OCI-LY7 (cell line): Measurements from ENCODE around the gene PAX4.

Source experiments
- EZH2phosphoT487 ChIP-seq: fragments of 200-600 bp; sonication (generic); IDR thresholded peaks from 2 replicates; pipeline ENCODE4 v1.6.1; 2018; ENCODE audit warnings: low read depth, borderline replicate concordance, mild to moderate bottlenecking, mixed run types, antibody characterized with exemption, low read length, moderate library complexity, mixed read lengths
- TF ChIP-seq, protein P1 (sequence below): fragments of 200-600 bp; sonication (generic); conservative IDR thresholded peaks from 2 replicates; pipeline ENCODE4 v1.5.1; 2014; ENCODE audit warnings: mild to moderate bottlenecking, antibody characterized with exemption, low read length, moderate library complexity, mixed read lengths

DNA sequence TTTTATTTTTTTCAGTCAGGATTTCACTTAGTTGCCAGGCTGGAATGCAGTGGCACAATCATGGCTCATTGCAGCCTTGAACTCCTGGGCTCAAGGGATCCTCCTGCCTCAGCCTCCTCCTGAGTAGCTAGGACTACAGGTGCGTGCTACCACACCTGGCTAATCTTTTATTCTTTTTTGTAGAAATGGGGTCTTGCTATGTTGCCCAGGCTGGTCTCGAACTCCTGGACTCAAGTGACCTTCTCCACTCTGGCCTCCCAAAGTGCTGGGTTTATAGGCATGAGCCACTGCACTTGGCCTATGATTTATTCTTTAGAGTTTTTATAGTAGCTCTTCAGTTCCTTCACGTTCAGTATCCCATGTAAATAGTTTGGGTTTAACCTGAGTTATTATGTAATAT lies 39.6 kb upstream of the PAX4 start:
- TF ChIP-seq, protein P1, sequence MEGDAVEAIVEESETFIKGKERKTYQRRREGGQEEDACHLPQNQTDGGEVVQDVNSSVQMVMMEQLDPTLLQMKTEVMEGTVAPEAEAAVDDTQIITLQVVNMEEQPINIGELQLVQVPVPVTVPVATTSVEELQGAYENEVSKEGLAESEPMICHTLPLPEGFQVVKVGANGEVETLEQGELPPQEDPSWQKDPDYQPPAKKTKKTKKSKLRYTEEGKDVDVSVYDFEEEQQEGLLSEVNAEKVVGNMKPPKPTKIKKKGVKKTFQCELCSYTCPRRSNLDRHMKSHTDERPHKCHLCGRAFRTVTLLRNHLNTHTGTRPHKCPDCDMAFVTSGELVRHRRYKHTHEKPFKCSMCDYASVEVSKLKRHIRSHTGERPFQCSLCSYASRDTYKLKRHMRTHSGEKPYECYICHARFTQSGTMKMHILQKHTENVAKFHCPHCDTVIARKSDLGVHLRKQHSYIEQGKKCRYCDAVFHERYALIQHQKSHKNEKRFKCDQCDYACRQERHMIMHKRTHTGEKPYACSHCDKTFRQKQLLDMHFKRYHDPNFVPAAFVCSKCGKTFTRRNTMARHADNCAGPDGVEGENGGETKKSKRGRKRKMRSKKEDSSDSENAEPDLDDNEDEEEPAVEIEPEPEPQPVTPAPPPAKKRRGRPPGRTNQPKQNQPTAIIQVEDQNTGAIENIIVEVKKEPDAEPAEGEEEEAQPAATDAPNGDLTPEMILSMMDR, result no peak
- TF ChIP-seq EZH2phosphoT487, result no peak
